D721Med (cell line): Measurements from ENCODE around the gene PLEKHA6.
"Not testable (repeated sequence)": the region's sequence is repeated elsewhere in the genome, so short reads cannot be mapped to it uniquely, and the experiment has no call there.

ENCODE experiments used
- DNase-seq: peaks from one replicate; pipeline ENCODE4 v3.0.0; 2011; ENCODE audit warnings: low spot score; ENCODE audit not compliant: insufficient read length
- FAIRE-seq: peaks from 2 replicates; lab custom pipeline; 2011; peaks lifted over from hg19 to GRCh38; lab: Jason Lieb, UNC
- TF ChIP-seq, protein P1 (sequence below): IDR thresholded peaks from 2 replicates; pipeline ENCODE4 v1.5.1; 2012; ENCODE audit warnings: mild to moderate bottlenecking, control low read depth; ENCODE audit not compliant: insufficient read depth; ENCODE audit errors: missing control alignments

Gene PLEKHA6

DNA sequence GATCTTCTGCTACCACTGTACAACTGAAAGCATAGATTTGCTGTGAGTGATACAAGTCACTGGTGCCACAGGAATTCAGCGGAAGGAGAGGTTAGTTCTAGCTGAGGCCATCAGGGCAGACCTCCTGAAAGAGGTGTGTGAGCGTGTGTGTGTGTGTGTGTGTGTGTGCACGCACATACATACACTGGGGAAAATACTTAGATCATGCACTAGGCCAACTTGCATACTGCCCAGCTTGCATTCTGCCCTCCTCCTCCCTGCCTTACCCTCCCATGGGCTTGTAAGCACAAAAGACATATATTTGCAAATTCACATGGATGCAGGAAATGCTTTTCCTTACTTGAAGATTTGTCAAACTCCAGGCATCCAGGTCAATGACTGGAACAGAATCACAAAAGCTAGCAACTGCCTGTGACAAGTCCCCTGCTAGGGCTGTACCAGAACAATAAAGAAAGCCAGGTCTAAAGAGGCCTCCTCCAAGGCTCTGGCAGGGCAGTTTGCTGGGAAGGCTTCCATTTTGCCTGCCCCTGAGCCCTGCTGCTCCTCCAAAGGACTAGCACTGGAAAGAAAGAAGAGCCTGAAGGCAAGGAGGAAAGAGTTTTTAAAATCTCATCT is 23.2 kb downstream of the PLEKHA6 start:
- FAIRE-seq (no peak), DNase-seq (no peak)
- TF ChIP-seq, protein P1, sequence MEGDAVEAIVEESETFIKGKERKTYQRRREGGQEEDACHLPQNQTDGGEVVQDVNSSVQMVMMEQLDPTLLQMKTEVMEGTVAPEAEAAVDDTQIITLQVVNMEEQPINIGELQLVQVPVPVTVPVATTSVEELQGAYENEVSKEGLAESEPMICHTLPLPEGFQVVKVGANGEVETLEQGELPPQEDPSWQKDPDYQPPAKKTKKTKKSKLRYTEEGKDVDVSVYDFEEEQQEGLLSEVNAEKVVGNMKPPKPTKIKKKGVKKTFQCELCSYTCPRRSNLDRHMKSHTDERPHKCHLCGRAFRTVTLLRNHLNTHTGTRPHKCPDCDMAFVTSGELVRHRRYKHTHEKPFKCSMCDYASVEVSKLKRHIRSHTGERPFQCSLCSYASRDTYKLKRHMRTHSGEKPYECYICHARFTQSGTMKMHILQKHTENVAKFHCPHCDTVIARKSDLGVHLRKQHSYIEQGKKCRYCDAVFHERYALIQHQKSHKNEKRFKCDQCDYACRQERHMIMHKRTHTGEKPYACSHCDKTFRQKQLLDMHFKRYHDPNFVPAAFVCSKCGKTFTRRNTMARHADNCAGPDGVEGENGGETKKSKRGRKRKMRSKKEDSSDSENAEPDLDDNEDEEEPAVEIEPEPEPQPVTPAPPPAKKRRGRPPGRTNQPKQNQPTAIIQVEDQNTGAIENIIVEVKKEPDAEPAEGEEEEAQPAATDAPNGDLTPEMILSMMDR = no peak

DNA sequence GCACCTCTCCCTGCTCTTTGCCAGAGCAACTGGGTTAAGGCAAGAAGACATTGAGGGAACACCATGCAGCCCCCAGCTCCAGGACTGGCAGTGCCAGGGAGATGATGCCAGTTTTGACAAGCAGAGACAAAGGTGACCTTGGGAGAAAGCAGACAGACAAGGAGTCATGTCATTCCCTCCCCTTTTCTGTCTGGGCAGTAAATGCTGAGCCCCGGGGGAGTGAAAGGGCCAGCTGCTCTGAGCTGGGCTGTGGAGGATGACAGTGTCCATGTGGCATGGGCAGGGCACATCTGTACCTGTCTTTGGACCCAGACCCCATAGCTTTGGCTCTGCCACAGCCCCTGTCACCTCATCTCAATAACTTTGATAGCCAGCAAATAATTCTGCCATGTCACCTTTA is 24.2 kb downstream of the PLEKHA6 start:
- FAIRE-seq (no peak), DNase-seq (no peak)
- TF ChIP-seq, protein P1 = no peak

DNA sequence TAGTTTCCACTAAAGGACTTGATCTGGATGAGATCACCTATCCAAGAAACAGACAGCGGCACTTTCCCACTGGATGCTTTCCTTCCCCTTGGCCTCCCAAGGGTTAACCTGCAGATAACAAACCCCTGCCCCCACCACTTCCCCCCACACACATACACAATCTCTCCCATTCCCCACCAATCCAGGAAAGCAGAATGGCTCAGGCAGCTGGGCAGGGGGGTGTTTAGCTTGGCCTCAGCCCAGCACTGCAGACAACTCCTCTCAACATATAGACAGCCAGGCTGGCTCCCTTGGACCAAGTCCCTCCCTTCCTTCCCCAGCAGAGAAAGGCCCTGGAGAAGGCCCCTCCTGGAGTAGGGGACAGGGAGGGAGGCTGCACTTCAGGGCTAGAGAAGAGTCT is 24.6 kb downstream of the PLEKHA6 start:
- DNase-seq = no peak

DNA sequence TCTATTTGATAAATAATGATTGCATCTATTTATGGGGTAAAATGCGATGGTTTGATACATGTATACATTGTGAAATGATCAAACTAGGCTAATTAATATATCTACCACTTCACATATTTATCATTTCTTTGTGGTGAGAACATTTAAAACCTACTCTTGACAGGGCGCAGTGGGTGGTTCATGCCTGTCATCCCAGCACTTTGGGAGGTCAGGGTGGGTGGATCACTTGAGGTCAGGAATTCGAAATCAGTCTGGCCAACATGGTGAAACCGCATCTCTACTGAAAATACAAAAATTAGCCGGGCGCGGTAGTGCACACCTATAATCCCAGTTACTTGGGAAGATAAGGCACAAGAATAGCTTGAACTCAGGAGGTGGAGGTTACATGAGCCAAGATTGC is 25.3 kb downstream of the PLEKHA6 start:
- TF ChIP-seq, protein P1 = no peak
- no peak for DNase-seq
- no peak for FAIRE-seq

More for the DNA sequence above, 24.6 kb downstream of the PLEKHA6 start:
- FAIRE-seq = no peak
- TF ChIP-seq, protein P1 = no peak

DNA sequence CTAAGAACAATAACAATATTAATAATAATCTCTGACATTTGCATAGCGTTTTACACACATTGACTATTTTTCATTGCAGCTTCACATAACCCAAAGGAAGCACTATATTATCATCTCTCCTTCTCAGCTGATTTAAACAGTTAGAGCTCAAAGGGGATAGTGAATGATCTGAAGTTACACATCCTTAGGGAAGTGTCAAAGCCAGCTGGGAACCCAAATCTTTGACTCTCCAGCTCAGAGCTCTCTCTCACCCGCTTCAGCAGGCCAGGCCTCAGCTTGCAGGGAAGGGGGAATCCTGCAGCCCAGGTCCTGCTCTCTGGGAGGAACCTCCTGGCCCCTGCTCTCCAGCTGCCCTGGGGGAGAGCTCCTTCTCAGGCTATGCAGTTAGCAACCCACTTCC is 26.3 kb downstream of the PLEKHA6 start:
- DNase-seq (no peak), FAIRE-seq (no peak)
- TF ChIP-seq, protein P1 = no peak

DNA sequence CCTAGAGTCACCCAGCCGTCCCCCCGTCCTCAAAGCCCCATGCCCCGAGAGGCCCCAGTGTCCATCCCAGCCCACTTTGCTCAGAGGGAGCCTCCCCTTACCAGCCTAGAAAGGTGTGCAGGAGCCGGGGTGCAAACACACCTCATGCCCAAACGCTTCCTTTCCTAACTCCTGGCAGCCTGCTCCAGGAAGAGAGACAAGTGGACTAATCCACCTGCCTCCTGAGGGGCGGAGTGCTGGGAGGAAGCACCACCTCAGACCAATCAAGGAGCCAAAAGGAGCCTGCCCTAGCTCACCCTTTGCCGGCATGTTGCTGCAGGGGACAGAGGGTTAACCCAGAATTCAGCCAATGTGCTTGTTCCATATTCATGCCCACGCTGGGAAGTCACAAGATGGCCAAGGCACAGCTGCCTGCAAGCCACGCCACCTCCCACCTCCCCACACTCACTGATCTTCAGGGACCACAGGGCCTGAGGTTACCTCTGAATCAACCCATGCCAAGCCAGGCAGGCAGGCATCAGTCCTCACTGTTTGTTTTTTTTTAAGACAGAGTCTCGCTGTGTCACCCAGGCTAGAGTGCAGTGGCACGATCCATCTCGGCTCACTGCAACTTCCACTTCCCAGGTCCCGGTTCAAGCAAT is 27.8 kb downstream of the PLEKHA6 start:
- no peak for DNase-seq
- no peak for FAIRE-seq
- TF ChIP-seq, protein P1 = no peak

DNA sequence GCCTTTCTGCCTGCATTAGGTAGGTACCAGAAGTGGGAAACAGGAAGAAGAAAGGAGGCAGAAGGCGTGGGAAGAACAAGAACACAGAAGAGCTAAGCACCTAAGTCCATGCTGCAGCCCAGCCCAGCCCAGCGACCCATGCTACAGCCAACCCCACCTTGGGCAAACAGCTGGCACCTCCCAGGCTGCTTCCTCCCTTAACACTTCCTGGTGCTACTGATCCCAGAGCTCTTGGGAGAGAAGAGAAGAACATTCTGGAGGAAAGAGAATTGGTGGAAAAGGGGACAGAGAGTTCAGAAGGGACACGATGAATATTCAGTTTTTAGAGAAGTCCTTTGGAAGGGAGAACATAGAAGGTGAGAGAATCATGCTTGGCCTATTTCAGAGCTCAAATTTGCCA is 28.5 kb downstream of the PLEKHA6 start:
- TF ChIP-seq, protein P1 = no peak
- DNase-seq = no peak
- FAIRE-seq = no peak

DNA sequence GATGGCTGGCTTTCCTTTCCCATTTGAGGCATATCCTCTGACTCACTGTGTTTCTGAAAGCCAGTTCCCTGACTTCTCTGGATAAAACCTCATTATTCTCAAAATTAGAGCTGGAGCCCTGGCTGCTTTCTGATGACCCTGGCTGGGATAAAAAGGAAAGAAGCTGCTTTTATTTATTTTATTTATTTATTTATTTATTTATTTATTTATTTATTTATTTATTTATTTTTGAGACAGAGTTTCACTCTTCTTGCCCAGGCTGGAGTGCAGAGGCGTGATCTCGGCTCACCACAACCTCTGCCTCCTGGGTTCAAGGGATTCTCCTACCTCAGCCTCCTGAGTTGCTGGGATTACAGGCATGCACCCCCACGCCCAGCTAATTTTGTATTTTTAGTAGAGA is 31.9 kb downstream of the PLEKHA6 start:
- DNase-seq, FAIRE-seq: not testable (repeated sequence)
